ENCODE measurements around the gene SLC51A.
A peak's percentile ranks its signal among the peaks of the same experiment; 100 is the strongest.
"Not testable (repeated sequence)": the region's sequence is repeated elsewhere in the genome, so short reads cannot be mapped to it uniquely, and the experiment has no call there.

Gene SLC51A

DNA sequence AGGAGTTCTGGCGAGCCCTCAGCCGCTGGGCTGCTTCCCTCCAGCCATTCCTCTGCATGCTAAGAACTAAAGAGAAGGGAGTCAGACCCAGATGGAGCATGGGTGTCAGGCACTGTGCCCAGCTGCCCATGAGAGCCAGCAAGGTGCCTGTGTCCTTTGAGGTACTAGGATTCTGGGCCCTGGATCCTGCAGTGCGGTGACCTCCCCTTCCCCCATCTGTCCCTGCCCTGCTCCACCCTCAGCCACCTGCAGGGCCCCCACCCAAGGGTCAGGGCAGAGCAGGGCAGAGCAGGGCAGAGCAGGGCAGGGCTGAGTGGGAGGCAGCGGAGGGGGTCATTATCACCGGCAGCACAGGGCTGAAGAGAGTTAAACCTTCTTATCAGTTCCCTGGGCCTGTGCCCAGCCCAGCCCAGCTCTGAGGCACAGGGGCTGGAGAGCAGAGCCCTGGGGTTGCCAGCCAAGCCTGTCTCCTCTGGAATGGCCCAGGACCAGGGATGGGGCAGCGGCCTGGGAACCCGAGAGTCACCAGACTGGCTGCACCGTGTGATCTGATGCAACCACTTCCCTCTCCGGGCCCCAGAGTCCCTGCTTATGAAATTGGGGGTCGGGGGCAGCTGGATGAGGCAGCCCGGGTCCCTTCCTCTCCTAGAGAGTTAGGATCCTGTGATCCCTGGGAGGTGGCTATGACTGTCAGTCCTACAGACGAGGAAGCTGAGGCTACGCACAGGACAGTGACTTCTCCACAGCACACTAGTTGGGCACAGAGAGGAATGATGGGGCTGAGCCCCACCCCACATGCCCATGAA, 22.4 kb upstream of the SLC51A start:
- DNase-seq = no peak

DNA sequence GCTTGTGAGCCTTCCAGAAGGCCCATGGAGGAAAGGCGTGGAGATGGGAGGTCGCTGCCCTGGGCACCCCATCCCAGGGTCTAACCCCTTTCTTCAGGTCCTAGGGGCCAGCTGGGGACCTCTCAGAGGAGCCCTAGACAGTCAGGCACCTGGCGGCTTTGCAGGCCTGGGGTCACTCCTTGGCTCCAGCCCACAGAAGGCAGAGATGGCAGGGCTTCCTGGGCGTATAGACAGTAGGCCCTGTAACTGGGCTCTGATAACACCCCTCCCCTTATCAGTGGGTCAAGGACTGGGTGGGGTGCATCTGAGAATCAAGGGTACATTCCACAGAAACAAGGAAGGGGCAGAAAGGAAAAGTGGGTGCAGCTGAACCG, 21.8 kb upstream of the SLC51A start:
- no peak for DNase-seq

DNA sequence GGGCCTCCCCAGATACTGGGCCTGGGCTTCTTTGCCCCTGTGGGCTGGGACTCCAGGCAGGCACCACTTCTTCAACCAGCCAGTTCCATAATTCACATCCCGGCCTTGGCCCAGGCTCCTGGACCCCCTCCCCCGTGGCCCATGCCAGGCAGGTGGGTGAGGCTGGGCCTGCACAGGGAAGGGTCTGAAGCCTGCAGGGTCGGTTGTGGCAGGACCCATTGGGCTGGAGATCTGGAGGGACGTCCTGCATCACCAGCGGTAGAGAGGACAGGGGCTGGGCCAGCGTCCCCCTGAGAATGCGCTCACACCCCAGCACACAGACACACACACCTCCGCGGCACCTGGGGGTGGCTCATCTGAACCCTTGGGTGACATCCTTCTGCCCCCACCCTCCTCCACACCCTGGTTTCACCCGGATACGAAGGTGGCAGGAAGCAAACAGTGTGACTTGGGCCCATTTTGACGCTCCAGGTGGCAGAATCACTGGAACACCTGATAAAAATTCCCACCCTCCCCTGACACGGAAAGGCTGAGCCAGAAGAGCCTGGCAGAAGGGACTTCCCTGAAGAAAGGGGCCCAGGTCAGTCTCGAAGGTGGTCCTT, 20.6 kb upstream of the SLC51A start:
- DNase-seq = no peak

DNA sequence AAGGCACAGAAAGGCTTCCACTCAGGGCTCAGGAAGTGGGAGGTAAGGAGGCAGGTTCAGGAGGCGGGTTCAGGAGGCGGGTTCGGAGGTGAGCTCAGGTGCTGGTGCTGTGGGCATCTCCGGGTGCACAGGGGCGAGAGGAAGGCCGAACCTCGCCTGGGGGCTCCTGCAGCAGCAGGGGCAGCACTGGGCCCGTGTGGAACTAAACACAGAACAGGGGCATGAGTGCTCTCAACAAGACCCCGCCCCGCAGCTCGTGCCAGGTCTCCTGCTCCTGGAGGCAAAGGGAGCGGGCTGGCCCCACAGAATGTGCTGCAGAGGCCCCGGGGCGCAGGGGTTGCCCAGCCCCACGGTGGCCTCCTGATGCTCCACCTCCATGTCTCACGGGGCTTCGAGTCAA, 18.8 kb upstream of the SLC51A start:
- DNase-seq = no peak

DNA sequence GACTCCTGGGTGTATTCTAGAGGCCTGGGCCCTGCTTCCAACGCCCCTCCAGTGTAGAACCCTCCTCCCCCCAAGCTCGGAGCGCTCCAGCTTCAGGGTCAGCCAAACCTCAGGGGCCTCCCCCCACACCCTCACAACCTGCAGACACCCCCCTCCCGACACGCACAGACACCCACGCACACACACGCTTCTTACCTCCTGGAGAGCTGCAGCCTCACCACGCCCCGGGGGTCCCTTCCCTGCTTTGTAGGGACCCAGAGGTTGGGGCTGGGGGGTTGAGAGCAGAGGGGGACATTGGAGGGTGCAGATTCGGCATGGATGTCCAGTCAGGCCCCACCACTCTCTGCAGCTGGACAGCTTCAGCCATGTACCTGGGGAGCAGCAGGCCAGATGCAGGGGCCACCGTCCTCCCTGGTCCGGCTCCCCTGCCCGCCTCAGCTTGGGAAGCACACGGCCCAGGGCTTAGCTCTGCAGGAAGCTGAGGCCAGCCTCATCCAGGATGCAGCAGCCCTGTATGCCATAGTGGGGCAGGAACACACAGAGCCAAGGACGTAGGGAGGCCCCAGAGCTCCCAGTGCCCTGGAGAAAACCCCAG, 18.2 kb upstream of the SLC51A start:
- no peak for DNase-seq

DNA sequence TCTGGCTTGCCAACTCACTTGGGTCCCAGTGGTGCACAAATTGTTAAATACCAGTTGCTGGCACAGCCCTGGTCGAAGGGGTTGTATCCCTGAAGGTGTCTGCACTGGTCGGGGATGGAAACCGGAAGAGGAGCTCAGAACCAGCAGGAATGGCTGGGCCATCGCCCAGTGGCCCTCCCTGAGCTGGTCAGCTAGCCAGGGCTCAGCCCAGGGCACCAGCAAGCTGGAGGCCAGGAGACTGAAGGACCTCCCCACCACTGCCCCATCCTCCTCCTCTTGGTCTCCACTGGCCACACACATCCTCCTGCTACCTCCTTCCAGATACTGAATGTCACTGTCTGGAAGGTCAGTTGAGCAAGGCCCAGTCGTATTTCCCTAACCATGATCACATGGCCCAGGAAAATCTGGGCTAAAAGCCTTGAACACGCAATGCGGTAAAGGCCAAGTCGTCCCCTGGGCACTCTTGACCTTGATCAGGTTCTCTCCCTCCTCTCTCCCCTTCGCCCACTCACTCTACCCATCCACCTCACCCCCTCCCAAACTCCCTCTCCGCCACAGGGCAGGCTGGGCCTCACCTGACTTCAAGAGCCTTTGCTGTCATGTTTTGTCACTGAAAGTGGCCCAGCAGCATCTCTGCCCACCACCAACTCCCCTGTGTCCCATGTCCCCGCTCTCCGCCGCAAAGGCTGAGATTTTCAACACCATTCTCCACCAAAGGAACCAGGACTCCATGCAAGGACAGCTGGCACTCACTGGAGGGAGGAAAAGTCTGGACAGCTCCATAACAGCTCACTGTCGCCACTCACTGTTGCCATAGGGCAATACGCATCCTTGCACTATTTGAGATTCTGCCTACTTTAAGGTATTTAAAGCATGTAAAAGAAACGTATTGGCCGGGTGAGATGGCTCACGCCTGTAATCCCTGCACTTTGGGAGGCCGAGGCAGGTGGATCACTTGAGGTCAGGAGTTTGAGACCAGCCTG, 17.3 kb upstream of the SLC51A start:
- DNase-seq = no peak

DNA sequence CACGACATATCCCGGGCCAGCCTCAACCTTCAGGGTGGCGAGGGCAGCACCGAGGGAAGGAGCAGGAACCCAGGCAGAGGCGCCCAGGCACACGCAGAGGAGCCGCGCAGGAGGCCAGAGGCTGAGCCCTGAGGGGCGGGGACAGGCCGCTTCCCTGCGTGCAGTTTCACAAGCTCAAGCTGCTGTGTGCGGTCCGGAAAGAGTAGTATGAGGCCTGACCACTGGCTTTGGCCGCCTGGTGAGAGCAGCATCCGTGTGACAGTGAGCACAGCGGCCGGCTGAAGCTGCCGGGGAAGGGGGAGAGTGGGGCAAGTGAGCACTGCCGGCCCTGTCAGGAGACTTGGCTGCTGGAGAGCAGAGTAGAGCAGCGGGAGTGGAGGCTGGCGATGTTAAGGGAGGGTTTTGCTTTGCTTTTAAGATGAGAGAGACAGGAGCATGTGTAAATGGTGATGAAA, 13.8 kb upstream of the SLC51A start:
- no peak for DNase-seq

DNA sequence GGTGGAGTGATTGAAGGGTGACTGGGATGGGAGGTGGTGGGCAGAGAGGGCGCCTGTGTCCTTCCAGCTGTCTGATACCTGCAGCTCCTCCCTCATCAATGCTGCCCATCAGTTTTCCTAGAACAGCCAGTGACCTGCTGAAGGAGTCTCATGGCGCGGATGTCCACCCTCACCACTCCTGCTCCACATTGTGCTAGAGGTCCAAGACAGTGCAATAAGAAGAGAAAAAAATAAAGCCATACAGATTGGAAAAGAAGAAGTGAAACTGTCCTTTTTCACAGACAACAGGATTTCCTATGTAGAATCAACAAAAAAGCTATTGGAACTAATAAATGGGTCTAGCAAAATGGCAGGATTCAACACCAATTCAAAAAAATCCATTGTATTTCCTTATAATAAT, 12.5 kb upstream of the SLC51A start:
- DNase-seq = no peak

DNA sequence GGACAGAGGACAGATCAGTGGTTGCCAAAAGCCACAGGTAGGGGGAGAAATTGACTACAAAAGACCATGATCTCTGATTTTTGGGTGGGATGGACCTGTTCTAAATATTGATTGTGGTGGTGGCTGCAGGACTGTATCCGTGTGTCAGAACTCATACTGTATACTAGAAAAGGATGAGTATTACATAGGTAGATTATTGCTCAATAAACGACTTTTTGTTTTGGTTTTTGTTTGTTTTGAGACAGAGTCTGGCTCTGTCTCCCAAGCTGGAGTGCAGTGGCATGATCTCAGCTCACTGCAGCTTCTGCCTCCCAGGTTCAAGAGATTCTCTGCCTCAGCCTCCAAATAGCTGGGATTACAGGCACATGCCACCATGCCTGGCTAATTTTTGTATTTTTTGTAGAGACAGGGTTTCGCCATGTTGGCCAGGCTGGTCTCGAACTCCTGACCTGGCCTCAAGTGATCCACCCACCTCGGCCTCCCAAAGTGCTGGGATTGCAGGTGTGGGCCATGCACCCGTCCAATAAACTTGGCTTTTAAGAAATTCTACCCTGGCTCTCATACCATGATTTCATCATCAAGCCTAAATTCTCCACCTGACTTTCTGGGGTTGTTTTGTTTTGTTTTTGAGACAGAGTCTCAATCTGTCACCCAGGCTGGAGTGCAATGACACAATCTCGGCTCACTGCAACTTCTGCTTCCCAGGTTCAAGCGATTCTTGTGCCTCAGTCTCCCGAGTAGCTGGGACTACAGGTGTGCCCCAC, 10.7 kb upstream of the SLC51A start:
- not testable (repeated sequence) for DNase-seq

DNA sequence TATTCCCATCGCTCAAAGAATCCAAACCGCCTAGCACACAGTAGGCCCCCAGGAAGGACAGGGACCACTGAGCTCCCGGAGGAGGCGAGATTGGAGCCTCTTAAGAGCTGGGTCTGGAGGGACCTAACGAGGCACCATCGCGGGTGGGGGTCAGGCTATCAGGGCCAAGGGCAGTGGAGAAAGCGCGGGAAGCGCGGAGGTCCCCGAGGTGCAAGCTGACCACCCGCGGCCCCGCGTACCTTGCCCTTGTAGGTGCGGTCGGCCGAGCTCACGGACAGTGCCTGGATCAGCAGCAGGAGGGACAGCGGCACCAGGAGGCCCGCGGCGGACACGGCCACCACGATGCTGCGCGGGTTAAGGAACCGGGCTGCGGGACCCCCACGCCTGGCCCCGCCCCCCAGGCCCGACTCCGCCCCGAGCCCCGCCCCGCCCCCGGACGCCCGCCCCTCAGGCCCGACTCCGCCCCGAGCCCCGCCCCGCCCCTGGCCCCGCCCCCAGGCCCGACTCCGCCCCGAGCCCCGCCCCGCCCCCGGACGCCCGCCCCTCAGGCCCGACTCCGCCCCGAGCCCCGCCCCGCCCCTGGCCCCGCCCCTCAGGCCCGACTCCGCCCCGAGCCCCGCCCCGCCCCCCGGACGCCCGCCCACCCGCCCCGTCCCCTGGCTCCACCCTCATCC, 9.0 kb upstream of the SLC51A start:
- no peak for DNase-seq

DNA sequence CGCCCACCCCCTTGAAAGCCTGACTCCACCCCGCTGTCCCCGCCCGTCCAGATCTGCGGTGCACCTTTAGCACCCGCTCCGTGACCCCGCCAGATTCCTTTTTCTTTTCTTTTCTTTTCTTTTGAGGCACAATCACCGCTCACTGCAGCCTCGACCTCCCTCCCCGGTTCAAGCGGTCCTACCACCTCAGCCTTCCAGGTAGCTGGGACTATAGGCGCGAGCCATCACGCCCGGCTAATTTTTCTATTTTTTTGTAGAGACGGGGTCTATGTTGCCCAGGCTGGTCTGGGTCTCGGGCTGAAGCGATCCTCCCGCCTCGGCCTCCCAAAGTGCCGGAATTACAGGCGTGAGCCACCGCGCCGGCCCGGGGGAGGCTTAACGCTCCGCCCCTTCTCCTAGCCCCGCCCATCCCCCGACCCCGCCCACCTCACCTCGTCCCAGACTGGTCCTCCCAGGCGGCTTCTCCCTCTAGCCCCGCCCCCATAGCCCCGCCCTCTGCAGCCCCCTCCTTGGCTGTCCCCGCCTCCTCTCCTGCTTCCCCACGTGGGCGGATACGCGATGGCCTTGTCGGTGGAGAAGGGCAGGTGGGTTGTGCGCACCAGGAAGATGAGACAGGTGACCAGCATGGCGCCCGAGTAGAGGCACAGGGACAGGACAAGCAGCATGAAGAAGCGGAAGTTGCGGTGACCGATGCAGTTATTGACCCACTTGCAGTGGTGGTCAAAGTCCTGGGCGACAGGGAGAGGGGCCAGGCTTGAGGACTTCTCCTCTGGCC, 8.3 kb upstream of the SLC51A start:
- peak; percentile 51 for DNase-seq

DNA sequence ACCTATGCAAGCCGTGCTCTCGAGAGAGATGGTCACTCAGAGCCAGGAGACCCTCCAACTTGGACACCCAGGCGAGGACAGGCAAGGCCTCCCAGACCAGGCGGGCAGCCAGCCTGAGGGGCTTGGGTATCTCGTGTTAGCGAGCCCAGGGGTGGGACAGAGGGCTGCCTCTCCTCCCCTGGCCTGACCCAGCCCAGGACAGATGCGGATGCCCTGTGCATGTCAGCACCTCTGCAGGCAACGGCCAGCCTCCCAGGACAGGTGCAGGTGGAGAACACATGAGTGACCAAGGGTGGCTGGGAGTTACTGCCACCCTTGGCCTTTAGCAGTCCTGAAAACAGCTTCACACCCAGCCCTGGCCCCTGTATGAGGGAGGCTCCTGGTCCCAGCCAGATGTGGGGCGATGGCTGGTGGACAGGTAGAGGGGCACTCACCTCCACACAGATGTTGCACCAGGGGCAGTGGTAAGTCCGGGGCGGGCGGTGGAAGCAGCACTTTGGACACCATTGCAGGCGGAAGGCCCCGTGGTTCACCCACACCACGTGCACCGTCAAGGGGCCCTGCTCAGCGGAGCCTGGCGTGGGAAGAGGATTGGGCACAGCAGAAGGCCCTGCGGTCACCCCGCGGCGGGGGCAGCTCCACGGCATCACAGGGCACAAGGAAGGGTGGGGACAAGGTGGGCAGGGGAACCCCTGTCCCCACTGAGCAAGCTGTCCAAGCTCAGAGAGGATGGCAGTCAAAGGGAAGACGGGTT, 7.2 kb upstream of the SLC51A start:
- DNase-seq = no peak

DNA sequence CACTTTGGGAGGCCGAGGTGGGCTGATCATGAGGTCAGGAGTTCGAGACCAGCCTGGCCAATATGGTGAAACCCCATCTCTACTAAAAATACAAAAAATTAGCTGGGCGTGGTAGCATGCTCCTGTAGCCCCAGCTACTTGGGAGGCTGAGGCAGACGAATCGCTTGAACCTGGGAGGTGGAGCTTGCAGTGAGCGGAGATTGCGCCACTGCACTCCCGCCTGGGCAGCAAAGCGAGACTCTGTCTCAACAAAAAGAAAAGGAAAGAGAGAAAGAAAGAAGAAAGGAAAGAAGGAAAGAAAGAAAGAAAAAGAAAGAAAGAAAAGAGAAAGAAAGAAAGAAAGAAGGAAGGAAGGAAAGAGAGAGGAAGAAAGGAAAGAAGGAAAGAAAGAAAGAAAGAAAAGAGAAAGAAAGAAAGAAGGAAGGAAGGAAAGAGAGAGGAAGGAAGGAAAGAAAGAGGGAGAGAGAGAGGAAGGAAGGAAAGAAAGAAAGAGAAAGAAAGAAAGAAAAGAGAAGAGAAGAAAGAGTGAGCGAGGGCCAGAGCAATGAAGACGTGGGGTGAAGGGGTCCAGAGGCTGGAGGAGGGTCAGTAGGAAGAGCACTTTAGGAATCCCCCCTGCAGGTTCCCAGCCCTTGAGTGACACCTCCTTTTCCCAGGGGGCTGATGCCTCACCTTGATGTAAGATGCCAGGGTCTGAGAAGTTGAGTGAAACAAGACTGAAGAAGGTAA, 6.2 kb upstream of the SLC51A start:
- not testable (repeated sequence) for DNase-seq

DNA sequence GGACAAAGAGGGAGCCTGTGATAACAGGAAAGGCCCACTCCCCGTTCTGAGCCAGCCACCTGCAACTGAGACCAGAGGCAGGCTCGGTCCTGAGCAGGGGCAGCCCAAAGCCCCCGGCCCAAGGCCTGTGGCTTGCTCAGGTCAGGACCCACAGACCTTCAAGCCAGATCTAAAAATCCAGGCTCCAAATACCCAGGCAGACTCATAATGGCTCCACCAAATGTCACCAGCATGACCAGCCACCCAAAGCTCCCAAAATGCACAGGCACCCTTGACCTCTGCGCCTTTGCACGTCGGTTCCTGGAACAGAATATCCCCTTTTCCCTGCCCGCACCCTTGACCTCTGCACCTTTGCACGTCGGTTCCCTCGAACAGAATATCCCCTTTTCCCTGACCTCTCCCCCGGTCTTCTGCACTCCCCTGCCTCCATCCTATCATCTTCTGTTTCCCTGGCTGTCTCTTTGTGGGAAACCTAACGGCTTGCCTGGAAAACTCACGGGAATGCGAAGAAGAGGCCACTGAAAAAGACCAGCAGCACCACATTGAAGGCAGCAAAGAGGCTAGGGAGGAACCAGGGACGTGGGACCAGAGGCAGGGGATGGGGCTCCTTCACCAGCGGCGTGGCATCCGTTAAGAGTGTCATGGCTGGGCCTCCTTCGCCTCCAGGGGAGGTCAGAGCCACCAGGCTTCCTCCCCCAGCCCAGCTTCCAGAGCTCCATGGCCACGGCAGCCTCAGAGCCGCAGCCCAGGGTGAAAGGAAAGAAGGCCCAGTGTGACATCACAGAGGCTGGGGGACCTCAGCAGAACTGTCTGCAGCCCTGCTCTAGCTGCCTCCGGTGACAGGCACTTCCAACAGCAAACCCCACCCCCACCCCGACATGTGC, 5.4 kb upstream of the SLC51A start, which contains the start of gene ZDHHC19:
Gene ZDHHC19 (minus strand): TSS at position 728 of the 884 bp plus-strand sequence. CDS start 85 bp downstream, at position 643.
- no peak for DNase-seq

DNA sequence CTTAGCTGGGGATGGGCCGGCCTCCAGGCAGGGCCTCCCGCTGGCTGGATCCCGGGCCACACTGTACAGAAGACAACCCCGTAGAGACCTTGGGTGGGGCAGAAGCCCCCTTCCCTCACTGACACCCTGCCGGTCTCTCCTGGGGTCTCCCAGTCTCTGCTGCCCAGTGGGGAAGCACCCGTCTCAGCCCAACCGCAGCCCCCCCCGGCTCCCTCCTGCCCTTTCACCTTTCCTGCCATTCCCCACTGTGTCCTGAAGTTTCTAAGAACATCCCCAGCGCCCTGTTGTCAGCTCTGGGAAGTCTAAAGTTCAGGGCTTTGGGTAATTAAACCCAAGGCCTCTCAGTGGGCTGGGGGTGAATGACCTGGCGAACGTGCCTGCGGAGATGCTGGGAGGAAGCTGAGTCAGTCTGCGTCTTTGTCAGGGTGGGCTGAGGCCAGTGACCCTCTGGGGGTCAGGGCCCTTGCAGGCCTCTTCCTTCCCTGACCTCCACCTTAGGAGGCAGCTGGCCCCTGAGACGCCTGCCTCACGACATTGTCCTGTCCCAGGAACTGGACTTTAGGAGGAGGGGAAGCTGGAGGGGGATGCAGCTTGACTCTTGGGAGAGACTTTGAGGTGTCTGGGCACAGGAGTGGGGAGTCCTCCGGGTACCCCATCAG, 1.4 kb upstream of the SLC51A start:
- no peak for DNase-seq

DNA sequence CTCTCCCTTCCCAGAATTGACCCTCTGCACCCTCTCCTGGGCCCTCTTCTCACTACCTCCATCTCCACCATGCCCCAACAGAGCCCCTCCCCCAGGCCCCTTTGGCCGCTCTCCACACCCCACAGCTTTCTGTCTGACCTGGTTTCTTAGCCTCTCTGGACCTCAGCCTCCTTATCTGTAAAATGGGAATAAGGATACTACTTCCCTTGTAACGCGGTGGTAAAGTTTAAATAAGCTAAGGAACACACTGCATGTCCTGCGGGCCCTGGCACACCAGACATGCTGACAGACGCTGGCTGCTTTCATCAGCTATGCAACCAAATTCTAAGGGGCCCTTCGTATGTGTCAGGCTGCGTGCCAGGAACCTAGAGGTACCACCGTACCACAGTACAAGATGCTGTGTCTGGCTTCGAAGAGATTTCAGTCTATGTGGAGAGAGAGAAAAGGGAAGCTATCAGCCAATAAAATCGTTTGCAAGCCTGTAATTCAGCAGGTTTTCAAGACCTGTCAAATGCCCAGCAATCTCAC, 777 bp upstream of the SLC51A start:
- no peak for DNase-seq

DNA sequence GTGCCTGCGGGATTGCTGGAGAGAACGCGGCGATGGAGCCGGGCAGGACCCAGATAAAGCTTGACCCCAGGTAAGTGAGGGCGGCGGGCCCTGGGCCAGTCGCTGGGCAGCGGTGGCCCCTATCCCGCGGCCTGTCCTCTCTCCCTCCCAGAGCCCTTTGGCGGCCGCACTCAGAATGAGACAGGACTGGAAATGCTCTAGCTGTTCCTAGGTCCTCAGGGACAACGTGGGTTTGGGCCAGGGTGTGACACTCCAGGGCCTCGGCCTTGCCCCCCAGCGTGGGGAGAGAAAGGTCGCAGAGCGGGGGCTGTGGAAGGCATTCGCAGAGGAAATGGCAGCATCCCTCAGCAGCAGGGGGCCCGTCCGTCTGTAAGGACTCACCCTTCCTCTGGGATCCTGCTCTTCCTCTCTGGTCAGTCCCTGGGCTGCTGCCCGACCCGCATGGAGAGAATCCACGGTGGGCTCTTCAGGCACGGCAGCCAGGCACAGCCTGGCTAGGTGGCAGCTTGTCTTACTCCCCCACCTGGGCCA, 412 bp downstream of the SLC51A start:
- no peak for DNase-seq

All from effector CD4-positive, alpha-beta T cell (primary cell).